ENCODE data around the gene AGAP1.

The AGAP1 gene

GRCh38 chr2:235553291-235553690 lies 59.4 kb downstream of the AGAP1 start:
- no peak for DNase-seq

- no peak for DNase-seq
Observed at GRCh38 chr2:235553696-235554100, 59.9 kb downstream of the AGAP1 start.

- DNase-seq = no peak
Observed at GRCh38 chr2:235554385-235554784, 60.5 kb downstream of the AGAP1 start.

GRCh38 chr2:235554936-235555335 lies 61.1 kb downstream of the AGAP1 start:
- DNase-seq = no peak

GRCh38 chr2:235555371-235555770 lies 61.5 kb downstream of the AGAP1 start:
- peak; percentile 70 for DNase-seq

GRCh38 chr2:235556086-235556485 lies 62.2 kb downstream of the AGAP1 start:
- DNase-seq = no peak

- DNase-seq = no peak
Observed at GRCh38 chr2:235556901-235557300, 63.1 kb downstream of the AGAP1 start.

GRCh38 chr2:235557903-235558302 lies 64.1 kb downstream of the AGAP1 start:
- no peak for DNase-seq

GRCh38 chr2:235558572-235558971 lies 64.7 kb downstream of the AGAP1 start:
- DNase-seq = no peak

GRCh38 chr2:235560345-235560744 lies 66.5 kb downstream of the AGAP1 start:
- no peak for DNase-seq

- no peak for DNase-seq
Observed at GRCh38 chr2:235561450-235561849, 67.6 kb downstream of the AGAP1 start.

GRCh38 chr2:235562065-235562747 lies 68.4 kb downstream of the AGAP1 start:
- no peak for DNase-seq

- DNase-seq = no peak
Observed at GRCh38 chr2:235563056-235563910, 69.4 kb downstream of the AGAP1 start.

- no peak for DNase-seq
Observed at GRCh38 chr2:235564066-235564465, 70.2 kb downstream of the AGAP1 start.

GRCh38 chr2:235564884-235565530 lies 71.2 kb downstream of the AGAP1 start:
- DNase-seq = no peak

- no peak for DNase-seq
Observed at GRCh38 chr2:235566415-235566814, 72.6 kb downstream of the AGAP1 start.

GRCh38 chr2:235566931-235567495 lies 73.2 kb downstream of the AGAP1 start:
- DNase-seq = no peak

GRCh38 chr2:235567842-235568241 lies 74.0 kb downstream of the AGAP1 start:
- DNase-seq = no peak

GRCh38 chr2:235568431-235568830 lies 74.6 kb downstream of the AGAP1 start:
- no peak for DNase-seq

GRCh38 chr2:235569837-235570236 lies 76.0 kb downstream of the AGAP1 start:
- DNase-seq = no peak

- no peak for DNase-seq
Observed at GRCh38 chr2:235570256-235570655, 76.4 kb downstream of the AGAP1 start.

GRCh38 chr2:235570966-235571692 lies 77.3 kb downstream of the AGAP1 start:
- DNase-seq = no peak

- no peak for DNase-seq
Observed at GRCh38 chr2:235572592-235572991, 78.7 kb downstream of the AGAP1 start.

Data from OCI-M1 (cell line).